HEK293T (cell line): ENCODE measurements around the gene SLC7A10.

Source experiments
- ARNT ChIP-seq: fragments of 450-650 bp; IDR thresholded peaks from 2 replicates; pipeline ENCODE4 v1.6.1; 2017; ENCODE audit warnings: mild to moderate bottlenecking
- CTBP1 ChIP-seq: fragments of 450-650 bp; IDR thresholded peaks from 2 replicates; pipeline ENCODE4 v1.6.1; 2016; ENCODE audit warnings: borderline replicate concordance
- ELF4 ChIP-seq: fragments of 450-650 bp; IDR thresholded peaks from 2 replicates; pipeline ENCODE4 v1.6.1; 2017; ENCODE audit warnings: antibody characterized with exemption
- LEF1 ChIP-seq: fragments of 450-650 bp; IDR thresholded peaks from 2 replicates; pipeline ENCODE4 v1.6.1; 2017; ENCODE audit warnings: mild to moderate bottlenecking, borderline replicate concordance
- NFRKB ChIP-seq: fragments of 450-650 bp; IDR thresholded peaks from 2 replicates; pipeline ENCODE4 v1.6.1; 2016; ENCODE audit warnings: mild to moderate bottlenecking, moderate library complexity
- TARDBP ChIP-seq: fragments of 450-650 bp; IDR thresholded peaks from 2 replicates; pipeline ENCODE4 v1.6.1; 2016
- TF ChIP-seq, protein P1 (sequence below): fragments of 450-650 bp; IDR thresholded peaks from 2 replicates; pipeline ENCODE4 v1.6.1; 2016

DNA sequence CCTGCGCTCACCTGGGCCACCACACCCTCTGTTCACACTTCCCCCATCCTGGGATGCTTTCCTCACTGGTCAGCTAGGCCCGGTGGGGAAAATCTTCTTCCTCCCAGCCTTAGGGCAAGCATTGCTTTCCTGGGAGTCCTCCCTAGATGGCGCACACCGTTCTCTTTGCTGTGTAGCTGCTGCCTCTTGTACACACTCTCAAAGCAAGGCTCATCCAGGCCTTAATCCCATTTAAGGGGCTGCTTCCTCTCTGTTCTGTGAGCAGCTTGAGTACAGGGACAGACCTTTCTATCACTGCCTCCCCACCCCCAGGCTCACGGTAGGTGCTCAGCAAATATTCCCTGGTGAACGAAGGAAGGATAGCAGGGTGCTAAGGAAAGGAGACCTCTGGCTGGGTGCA is 11.1 kb downstream of the SLC7A10 start:
- TF ChIP-seq NFRKB (no peak), ELF4 (no peak), ARNT (no peak), LEF1 (no peak), TARDBP (no peak), CTBP1 (no peak)
- TF ChIP-seq, protein P1, sequence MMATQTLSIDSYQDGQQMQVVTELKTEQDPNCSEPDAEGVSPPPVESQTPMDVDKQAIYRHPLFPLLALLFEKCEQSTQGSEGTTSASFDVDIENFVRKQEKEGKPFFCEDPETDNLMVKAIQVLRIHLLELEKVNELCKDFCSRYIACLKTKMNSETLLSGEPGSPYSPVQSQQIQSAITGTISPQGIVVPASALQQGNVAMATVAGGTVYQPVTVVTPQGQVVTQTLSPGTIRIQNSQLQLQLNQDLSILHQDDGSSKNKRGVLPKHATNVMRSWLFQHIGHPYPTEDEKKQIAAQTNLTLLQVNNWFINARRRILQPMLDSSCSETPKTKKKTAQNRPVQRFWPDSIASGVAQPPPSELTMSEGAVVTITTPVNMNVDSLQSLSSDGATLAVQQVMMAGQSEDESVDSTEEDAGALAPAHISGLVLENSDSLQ = no peak
